HPDE6-E6E7 (cell line): ENCODE measurements around the gene DOCK1.

ENCODE experiments used
- DNase-seq: peaks from one replicate; pipeline ENCODE4 v3.0.0; 2011; ENCODE audit warnings: missing footprints; ENCODE audit errors: extremely low spot score

DOCK1 gene

DNA sequence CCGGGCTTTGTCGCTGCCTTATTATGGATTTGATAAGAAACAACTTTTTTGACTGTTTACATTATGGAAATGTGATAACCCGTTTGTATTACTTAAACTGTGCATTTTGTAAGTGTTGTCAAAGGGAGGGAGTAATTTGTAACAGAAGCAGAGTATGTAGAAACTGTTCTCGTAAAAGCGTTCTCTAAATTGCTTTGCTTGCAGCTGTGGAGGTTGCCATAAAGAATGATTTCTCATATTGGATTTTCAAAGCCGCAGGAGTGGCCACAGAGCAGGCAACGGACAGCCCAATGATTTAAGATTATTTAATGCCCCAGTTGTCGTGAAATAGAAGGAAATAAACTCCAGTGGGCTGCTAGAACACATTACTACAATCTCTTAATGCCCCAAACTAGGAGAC lies 405.2 kb downstream of the DOCK1 start:
- DNase-seq = no peak

DNA sequence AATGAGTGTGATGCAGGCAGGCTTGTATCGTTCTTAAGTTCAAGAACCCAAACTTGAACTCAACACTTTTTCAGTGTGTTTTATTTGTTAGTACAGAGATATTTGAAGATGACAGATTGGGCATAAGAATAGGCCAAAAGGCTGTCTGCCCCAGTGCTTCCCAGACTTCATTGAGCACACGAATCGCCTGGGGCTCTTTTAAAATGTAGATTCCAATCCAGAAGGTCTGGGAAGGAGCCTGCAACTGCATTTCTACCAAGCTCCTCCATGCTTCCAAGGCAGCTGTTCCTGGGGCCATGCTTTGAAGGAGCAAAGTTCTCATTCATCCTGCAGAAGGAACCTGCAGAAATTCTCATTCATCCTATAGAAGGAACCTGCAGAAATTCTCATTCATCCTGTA lies 405.7 kb downstream of the DOCK1 start:
- no peak for DNase-seq

DNA sequence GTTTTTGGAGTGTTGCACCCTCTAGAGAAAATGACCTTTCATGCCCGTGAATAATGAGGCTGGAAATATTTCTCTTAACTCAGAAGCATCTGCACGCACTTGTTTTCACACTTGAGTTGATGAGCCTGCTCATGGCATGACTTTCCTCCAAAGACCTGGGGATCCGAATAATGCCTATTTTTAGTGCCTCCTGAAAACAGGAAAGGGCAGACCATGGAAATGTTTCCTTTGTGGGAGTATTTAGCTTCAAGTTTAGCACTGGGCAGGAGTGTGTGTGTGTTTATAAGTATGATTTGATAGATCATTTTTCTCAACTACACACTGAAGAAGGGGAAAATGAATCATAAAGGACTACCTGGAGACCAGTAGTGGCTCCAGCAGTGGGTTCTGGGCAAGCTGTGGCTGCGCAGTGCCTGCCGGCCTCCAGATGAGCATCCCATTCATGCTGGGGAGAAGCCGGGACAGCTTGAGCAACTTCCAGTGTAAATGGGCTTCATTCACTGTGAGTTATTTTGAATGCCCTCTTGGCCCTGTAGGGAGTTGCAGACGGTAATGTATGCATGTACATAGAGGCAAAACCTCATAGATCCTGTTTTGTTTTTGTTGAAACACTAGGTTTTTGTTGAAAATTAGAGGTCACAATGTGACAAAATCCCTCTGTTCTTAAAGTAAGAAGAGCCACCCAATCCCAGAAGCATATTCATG lies 408.9 kb downstream of the DOCK1 start:
- no peak for DNase-seq

DNA sequence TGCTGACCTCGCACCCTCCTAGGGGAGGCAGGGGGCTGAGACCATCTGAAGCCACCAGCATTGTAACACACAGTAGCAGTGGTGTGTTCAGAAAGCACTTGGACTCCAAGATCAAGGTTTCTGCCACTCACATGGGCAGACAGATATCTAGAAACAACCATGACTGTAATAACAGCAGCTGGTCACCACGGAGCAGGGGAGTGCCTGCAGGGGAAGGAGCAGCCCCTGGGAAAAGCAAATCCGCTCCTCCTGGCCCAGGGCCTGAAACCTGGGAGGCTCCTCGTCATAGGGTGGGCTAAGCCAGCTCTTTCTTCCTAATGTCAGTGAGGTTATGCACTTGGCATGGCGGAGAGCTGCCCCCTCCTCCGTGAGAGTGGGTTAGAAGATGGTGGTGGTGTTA lies 409.6 kb downstream of the DOCK1 start:
- DNase-seq = no peak

DNA sequence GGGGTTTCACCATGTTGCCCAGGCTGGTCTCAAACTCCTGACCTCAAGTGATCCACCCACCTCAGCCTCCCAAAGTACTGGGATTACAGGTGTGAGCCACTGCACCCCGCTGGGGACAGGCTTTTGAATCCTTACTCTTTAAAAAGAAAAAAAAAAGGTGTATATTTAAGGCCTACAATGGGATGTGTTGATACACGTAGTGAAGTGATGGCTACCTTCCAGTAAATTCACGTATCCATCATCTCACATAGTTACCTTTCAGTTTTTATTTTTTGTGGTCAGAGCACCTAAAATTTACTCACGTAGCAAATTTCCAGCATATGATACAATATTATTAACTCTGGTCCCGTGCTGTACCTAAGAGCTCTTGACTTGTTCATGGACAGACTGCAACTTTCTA lies 410.7 kb downstream of the DOCK1 start:
- DNase-seq = no peak

DNA sequence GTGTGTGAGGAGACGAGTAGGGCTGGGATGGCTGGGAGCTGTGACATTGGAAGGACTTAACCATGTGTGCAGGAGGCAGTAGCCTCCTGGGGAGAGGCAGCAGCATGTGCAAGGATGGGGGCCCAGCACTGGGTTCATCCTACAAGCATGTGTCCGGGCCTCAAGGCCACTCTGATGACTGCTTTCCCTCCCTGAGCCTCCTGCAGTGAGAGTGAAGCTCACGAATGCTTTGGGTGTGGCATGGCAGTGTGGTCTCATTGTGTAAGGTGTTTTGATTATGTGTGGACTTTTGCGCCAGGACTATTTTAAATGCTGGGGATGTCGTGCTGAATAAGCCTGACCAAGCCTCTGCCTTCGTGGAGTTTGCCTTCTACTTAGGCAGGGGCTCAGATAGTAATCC lies 413.2 kb downstream of the DOCK1 start:
- no peak for DNase-seq

DNA sequence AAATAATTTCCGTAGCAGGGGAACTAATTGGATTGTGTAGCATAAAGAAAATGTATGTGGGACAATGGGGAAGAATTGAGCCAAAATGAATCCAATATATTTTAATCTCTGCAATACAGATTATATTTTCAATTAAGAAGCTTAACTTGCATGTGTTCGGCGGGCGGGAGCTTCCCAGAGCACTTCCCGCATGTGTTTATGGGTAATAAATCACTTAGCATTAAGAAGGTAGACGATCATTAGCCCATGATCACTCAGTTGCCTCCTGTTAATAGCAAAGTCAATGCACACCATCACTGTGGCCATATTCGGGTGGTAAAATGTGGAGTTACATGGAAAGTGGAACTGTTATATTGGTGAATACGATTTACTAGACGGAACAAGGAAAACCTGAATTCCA lies 414.0 kb downstream of the DOCK1 start:
- no peak for DNase-seq

DNA sequence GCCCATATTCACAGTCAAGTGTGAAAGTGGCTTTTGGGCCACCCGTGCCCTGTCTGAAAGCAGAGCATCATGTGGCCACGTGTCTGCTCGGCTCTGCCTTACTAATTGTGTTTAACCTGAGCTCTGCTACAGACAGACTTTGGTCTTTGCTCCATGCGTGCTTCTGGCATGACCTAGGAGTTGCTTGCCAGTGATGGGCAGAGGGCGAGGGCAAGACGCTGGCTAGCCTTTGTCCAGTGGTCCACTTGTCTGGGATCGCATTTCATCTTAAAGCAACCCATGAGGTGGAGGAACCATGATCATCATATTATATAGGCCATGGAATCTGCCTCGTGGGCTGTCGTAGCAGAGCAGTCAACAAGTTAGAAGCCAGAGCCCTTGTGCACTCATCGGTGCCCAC lies 414.5 kb downstream of the DOCK1 start:
- DNase-seq = no peak

DNA sequence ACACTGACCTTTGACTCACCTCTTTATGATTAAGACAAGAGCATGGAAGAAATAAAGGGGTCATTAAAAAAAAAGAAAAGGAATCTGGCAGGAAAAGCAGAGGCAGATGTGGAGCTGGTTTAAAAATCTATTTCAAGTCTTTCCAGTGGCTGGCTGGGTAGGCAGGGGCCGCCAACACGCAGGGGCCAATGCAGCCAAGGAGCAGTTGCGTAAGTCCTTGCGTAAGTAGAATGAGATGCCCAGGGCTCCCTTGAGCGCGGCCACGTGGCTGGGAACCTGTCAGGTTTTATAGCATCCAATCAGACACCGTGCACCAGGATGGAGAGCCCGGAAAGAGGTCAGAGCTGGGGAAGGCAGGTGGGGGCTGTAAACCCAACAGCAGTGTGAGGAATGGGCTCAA lies 414.9 kb downstream of the DOCK1 start:
- DNase-seq = no peak

DNA sequence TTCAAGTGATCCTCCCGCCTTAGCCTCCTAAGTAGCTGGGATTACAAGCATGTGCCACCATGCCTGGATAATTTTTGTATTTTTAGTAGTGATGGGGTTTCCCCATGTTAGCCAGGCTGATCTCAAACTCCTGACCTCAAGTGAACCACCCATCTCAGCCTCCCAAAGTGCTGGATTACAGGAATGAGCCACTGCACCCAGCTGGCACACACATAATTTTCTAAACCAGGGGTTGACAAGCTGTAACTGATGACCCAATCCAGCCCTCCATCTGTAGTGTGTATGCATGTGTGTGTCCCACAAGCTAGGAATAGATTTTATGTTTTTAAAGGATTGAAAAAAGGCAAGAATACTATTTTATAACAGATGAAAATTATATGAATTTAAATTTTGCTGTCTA lies 417.1 kb downstream of the DOCK1 start:
- DNase-seq = no peak

DNA sequence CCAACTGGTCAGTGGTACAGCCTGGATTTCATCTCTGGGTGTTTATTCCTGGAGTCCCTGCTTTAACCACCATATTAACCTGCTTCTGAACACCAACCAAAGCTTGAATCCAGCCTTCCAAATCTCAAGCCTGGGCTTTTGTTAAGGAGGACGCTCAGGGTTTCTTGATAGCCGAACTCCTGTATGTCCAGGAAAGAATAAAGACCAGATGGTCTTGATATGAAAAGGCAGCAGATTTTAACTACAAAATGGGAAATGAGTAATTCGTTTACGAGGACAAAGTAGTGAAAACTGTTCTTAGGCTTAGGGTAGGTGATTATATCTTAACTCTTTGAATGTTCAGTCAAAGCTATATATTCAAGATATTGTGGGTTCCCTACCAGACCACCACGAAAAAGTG lies 420.3 kb downstream of the DOCK1 start:
- no peak for DNase-seq

DNA sequence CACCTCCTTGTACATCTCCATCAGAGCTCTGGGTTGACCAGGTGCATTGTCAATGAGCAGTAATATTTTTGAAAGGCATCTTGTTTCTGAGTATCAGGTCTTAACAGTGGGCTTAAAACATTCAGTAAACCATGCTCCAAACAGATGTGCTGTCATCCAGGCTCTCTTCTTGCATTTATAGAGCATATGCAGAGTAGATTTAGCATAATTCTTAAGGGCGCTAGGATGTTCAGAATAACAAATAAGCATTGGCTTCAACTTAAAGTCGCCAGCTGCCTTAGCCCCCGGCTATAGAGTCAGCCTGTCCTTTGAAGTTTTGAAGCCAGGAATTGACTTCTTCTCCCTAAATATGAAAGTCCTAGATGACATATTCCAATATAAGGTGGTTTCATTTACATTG lies 421.7 kb downstream of the DOCK1 start:
- no peak for DNase-seq

DNA sequence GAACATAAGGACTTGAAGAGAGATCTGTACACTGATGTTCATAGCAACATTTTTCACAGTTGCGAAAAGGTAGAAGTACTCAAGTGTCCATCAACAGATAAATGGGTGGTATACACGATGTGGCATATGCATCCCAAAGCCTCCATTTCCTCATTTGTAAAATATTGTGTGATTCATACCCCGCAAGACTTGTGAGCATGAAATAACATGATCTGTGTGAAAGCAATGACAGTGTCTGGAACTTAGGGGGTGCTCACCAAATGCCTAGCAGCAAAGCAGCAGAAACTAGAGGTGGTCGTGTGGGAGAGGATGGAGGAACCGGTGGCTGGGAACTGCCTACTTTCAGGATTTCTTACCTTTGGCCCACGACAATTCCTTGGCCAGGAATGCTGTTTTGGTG lies 426.5 kb downstream of the DOCK1 start:
- DNase-seq = no peak

DNA sequence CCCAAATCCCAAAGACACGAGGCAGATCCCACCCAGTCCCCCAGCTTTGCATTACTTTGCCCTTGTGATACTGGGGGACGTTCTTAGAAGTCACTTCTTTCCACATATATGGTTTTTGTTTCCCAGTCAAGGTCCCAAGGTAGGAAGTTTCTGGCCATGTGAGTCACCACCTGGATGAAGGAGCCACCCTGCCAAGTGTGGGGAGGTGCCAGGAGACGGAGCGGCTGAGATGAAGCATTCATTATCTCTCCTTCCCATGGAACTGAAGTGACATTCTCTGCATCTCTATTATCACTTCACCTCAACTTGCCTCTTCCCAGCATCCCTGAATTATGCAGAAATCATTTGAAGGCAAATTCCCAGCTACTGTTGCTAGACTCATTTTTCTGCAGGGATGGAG lies 427.4 kb downstream of the DOCK1 start:
- no peak for DNase-seq

DNA sequence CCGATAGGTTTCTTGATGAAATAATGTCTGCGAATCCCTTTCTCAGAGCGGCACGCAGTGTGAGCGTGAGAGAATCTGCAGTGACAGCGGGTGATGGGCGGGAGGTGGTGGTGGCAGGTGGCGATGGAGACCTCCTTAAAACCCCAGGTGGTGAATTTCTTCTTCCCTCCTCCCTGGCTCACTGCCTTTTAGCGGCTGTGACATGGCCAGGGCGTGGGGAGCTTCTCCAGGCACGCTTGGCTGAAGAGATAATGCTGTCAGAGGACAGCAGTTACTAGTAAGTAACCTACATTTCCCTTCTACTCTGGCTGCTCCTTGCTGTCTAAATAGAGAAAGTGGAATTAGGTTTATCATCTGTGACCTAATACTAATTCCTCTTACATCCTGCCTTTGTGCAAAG lies 432.6 kb downstream of the DOCK1 start:
- no peak for DNase-seq

DNA sequence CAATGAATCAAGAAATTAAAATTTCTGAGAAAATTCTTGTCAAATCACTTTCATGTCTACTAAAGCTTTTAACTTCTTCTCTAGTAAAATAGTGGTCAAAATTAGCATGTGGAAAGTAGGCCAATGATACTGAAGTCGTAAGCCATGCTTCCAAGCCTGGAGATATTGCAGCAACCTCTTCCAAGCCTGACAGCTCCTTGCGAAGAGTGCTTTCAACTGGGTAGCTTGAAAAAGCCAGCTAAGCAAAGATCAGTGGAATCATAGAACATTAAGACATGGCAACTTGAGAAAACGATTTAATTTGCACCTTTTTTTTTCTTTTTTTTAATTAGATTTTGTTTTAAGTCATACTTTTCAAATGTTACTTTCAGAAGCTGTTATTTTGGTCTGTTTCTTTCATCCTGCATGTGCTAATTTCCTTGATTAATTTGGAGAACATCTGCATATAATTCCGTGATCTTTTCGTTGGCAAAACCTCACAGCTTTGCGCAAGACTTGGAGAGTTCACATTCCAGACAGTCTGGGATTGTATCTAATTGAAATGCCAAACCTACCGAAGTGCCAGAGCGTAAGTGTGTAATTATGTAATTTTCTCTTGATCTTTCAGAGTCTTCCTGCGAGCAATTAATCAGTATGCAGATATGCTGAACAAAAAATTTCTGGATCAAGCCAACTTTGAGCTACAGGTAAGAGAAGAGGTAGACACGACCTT lies 433.3 kb downstream of the DOCK1 start:
- DNase-seq = no peak

DNA sequence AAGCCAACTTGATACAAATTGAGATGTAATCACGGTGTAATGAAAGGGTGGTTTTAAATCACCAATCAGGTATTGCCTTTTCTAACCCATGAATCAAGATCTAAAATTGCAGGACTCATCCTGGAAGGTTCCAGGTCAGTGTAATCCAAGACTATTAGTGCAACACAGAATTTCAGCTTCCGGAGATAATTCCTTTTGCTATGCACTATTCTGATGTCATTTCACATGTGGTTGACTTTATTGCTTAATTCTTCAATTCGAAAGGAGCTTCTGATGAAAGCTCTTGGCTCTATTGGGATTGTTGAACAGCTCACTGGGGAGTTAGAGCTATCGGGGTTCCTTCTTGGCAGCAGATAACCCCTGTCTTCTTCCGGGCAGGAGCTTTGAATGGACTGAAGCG lies 438.6 kb downstream of the DOCK1 start:
- DNase-seq = no peak

DNA sequence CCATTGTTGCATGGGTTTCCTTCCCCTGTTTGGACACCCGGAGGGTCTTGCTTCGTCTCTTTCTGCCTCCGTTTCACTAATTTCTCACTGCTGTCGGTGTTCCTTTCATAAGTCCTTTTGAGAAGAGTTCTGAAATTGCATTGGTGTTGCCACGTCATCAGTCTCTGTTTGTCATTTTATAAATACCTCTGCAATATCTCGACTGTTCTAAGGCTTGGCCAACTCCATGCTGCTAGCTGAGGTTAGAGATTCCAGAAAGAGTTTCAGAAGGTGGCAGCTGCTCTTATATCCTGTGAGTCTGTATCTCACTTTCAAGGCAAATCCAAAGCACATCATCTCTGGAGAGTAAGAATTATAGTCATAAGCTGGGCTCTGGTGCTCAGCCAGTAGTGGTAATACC lies 439.1 kb downstream of the DOCK1 start:
- DNase-seq = no peak

DNA sequence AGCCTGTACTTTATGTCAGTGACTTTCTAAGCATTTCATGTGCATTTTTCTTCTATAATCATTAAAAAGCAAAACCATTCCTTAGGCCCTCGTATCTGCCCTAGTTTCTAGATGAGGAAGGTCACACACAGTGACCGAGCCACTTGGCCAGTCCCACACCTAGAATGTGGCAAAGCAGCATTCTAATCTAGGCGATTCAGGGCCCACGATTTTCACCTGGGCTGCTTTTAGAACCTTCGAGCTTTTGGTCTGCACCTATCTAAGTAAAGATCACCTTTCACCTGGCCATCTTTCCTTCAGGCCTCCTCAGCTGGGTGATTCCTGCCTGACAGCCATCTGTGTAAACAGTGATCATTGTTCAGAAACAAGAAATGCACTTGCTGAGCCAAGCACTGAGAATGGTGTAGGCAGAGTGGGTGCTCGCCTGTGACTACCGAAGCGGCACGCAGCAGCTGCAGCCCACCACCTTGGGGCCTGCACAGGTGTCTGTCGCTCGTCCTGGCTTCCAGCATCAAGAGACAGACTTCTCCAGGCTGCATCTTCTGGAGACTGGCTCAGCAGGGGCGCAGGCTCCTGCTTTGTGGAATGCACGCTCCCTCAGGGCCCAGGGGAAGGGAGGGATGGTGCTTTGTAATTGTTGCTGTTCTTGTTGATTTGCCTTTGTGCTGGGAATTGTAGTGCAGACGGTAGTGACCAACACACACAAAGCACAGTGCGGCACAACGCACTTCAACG lies 440.2 kb downstream of the DOCK1 start:
- no peak for DNase-seq

DNA sequence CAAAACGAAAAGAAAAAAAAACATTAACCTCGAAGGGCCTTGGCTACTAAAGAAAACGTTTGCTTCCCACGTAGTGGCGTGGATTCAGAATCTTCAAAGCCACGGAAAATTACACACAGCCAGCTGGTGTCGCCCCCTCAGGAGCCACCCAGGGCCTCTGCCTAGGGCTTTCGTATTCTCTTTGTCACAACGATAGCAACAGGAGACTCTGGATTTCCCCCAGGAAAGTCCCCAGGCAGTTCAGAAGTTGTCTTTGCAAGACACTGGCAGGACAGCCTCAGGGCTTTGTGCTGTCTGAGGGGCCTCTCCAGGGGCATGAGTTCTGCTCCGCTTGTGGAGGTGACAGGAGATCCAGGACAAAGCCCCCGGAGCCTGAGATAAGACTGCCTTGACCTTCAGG lies 441.4 kb downstream of the DOCK1 start:
- no peak for DNase-seq

DNA sequence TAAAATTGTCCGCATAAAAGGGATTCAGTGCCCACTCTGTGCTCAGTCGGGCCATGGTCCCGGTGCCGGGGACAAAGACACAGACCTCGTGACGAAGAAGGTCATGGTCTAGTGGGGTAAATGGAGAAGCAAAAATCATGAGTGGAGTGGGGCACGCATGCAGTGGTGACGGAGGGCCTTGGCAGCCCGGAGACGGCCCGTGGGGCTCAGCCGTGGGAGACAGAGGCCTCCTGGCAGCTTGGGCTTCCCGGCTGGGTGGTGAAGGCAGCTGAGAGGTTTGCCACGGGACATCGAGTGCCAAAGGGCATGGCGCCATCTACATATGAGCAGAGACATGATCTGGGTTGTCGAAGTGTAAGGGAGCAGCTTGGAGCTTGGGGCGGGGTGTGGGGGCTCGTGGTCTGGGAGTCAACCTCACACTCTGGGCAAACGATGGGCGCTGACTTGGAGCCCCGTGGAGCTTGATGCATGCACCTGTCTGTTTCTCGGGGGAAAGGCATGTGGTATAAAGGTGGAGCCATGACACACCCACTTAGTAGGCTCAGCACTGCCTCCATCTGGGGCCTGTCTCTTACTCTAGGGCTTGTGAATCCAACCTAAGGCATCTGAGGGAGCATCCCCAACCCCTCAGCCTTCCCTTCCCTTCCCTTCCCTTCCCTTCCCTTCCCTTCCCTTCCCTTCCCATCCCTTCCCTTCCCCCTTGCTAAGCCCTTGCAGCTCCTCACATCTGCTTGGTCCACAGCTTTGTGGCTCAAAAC lies 442.2 kb downstream of the DOCK1 start:
- DNase-seq = no peak

DNA sequence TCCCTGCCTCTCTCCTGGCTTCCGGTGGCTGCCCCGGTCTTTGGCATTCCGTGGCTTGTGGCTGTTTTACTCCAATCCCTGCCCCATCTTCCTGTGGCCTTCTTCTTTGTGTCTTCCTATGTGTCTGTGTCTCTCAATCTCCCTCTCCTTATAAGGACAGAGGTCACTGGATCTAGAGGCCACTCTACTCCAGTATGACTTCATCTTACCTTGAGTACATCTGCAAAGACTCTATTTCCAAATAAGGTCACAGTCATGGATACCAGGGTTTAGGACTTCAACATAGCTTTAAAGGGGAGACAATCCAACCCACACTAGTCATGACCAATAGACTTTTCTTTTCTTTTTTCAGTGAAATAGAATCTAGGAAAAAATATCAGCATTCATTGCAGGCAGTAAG lies 444.5 kb downstream of the DOCK1 start:
- no peak for DNase-seq
